GM18508 (cell line): ENCODE data around the gene SMYD3.

Experiments used
- ATAC-seq: cut with Tn5 transposase; IDR thresholded peaks from one replicate; pipeline ENCODE4 v1.9.1; 2021; ENCODE audit warnings: moderate number of reproducible peaks; ENCODE audit not compliant: insufficient read depth, unreplicated experiment

Gene SMYD3

DNA sequence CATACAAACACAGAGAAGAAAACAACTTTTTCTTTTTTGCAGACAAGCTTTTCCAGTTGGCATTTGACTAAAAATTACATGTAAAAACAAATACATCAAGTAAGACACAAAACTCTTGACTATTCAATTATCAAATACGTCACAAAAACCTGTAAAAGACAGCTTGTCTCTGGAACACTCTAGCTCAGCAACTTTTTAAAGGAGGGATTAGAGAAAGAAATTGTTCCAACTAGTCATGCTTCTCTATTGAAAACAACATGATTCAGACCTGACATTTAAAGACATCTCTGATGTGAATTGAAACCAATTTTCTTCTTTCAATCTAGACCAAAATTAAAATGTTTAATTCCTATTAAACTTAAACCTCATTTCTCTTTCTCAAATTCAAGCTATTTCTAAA lies 30.3 kb downstream of the SMYD3 start:
- ATAC-seq = no peak

- no peak for ATAC-seq
Observed at GRCh38 chr1:246471688-246472087, 35.4 kb downstream of the SMYD3 start.

DNA sequence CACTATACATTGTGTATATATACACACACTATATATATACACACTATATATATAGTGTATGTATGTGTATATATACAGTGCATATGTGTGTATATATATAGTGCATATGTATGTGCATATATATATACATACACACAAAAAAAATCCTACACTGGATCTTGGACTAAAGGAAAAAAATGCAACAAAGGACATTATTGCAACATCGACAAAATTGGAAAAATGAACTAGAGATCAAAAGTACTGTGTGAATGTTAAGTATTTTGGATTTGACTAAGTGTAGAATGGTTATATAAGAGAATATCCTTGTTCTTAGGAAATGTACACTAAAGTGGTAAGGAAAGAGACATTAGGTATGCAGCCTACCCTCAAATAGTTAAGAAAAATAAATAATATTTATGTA lies 36.5 kb downstream of the SMYD3 start:
- ATAC-seq = no peak

GRCh38 chr1:246462986-246463385 lies 44.1 kb downstream of the SMYD3 start:
- no peak for ATAC-seq

- ATAC-seq = no peak
Observed at GRCh38 chr1:246460406-246460805, 46.7 kb downstream of the SMYD3 start.

GRCh38 chr1:246459221-246459620 lies 47.9 kb downstream of the SMYD3 start:
- ATAC-seq = no peak

- no peak for ATAC-seq
Observed at GRCh38 chr1:246455476-246455875, 51.6 kb downstream of the SMYD3 start.

DNA sequence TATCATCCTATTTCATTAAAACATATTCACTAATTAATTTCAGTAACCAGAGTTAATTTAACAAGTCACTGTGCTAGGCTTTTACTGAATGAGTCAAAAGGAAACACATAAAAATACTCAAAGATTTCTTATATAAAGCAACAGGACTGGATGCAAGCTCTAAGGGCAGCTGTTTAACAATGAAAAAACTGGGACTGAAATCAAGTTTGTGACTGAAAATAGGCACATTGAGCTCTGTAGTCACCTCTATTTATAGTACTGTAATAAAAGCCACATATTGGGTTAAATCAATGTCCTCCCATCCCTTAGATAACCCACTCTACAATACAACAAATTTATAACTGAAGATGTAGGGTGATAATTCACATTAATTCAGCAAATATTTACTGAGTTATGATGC lies 52.4 kb downstream of the SMYD3 start:
- no peak for ATAC-seq

DNA sequence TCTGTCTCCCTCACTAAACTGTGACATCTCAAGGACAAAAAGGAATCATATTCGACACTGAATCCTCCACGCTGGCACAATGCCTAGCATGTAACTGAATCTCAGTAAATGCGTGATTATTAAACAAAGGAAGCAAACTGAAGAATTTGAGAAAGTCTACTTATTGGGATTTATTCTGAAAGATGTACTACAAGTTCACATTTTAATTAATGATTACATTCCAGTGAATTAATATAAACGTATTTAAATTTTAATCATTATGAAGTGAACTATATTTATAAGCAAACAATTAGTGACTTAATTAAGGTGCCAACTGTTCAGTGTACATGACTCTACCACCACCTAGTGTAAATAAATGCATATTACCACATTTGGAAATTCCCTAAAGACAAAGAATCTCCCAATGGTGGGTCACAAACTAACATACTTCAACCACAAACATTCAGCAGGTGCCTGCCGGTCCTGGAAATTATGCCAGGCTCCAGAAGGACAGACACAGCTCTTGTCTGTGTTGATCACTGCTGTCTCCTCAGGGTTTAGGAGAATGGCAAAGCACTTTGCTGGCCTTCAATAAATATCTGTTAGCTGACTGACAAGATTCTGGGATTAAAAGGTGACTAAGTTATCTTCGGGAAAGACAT lies 56.3 kb downstream of the SMYD3 start:
- ATAC-seq = no peak

- ATAC-seq = no peak
Observed at GRCh38 chr1:246448373-246448772, 58.7 kb downstream of the SMYD3 start.

DNA sequence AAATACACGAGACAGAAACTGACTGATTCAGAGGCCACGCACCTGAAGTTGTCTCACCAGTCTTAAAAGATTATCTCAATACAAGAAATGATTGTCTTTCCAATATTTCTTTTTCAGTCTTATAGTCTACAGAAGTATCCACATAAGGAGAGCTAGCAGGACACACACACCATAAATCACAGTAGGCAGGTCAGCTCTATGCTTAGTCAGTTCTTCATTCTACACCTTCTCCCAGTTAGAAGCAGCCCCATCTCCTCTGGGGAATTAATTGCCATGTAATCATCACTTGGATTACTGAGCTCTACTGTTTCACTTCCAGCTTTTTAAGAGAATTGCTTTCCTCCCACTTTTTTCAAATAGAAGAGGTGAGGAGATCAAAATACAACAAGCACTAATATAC lies 59.6 kb downstream of the SMYD3 start:
- no peak for ATAC-seq

- no peak for ATAC-seq
Observed at GRCh38 chr1:246445503-246445902, 61.6 kb downstream of the SMYD3 start.

DNA sequence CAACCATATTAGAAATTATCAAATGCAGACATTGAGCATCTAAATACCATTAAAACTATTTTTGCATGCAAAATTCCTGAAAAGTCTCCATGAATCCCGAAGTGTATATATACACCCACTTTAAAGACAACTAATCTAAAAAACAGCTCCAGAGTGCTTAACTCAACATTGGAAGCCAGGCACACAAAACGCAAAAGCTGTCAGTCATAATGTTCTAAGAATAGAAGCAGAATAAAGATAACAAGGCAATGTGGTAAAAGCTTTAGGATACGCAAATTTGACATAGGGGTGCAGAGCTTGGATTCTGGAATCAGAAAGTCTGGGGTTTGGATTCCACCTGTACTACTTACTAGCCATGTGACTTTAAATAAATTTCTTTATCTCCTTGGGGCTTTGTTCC lies 62.5 kb downstream of the SMYD3 start:
- no peak for ATAC-seq

- no peak for ATAC-seq
Observed at GRCh38 chr1:246437961-246438360, 69.1 kb downstream of the SMYD3 start.

DNA sequence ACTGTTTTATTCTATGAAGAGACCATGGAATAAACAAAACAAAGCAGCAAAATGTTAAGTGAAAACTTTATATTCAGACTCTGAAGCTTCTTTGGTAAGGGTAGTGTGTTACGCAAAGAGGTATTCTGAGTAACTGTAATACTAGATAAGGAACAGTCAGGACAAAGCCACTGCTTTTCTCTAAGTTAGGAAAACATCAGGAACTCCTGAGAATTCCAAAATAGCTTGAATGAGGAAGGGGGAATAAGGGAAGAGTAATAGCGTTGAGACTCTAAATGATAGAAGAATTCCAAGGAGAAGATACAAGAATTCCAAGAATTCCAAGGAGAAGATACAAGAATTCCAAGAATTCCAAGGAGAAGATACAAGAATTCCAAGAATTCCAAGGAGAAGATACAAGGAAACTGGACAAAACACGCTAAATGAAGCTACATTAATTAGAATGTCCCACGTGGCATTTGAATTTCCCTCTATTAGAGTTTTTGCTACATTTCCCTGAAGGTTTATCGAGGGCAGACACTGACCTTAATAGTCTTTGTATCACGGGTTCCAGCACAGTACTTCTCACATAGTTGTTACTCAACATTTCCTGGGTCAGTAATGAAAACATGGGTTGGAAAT lies 71.5 kb downstream of the SMYD3 start:
- no peak for ATAC-seq

DNA sequence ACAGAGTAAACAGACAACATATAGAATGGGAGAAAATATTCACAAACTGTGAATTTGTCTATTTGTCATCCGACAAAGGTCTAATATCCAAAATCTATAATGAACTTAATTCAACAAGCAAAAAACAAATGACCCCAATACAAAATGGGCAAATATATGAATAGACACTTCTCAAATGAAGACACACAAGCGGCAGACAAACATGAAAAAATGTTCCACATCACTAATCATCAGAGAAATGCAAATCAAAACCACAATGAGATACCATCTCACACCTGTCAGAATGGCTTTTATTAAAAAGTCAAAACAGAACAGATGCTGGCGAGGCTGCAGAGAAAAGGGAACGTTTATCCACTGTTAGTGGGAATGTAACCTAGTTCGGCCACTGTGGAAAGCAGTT lies 72.7 kb downstream of the SMYD3 start:
- ATAC-seq = no peak

GRCh38 chr1:246428542-246429308 lies 78.4 kb downstream of the SMYD3 start:
- no peak for ATAC-seq

GRCh38 chr1:246427611-246428010 lies 79.5 kb downstream of the SMYD3 start:
- ATAC-seq = no peak

- no peak for ATAC-seq
Observed at GRCh38 chr1:246425895-246426294, 81.2 kb downstream of the SMYD3 start.

DNA sequence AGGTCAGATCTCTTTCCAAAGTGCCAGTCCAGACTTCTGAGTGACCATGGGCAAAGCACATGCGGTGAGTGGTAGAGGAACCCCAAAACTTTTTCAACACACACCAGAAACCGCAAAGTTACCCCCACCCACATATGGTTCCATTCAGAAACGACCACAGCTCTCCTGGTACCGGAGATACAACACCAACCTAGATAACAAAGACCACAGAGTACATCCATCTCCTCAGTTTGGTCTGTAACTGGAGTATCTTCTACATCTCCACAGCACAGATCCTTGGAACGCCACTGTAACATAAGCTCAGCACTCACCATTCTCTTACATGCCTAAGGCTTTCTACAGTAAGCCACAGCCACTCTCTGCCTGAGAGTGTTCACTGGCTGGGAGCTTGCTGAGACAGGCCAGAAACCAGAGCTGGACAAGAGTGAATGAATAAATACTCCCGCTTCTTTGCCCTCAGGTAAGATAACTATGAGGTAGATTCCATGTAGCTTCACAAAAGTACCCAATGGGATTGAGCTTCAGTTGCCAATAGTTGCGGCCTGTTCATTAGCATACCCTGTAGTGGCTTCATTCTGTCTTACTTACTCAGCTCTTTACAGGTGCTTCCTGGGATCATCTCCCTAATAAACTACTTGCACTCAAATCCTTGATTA lies 81.8 kb downstream of the SMYD3 start:
- no peak for ATAC-seq

DNA sequence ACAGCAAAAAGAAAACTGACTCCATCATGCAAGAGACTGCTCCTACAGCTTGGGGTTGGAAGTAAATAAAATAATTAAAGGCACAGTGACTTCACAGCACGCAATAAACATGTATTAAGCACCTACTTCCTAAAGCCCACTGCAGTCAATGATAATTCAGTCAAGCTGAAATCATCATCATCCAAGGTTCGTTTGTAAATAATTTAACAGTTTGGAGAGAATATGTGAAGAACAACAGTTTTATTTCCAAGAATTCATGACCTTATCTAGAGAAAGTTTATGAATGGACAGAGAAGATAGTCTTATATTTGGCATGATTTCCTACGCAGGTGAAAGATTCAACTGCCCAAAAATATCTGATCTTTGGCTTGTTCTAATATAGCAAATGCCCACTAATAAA lies 86.8 kb downstream of the SMYD3 start:
- ATAC-seq = no peak
